PC-9 (cell line): ENCODE data around the gene MINDY4. TPM values are rescaled to one million over a fixed set of nuclear protein-coding genes. Genes with fewer than 3 reads are reported as not detected.

Experiments used
- BruUV-seq: library from RNA; stranded (reverse); fragments of 400-500 nt; replicated peaks from 2 replicates; lab custom pipeline; 2021; lab: Mats Ljungman, UMichigan
- CTCF ChIA-PET: fragments of 300-600 bp; sonication (Branson Sonifier 250); formaldehyde crosslinking; loops from one replicate; lab custom pipeline; 2022; ENCODE audit warnings: antibody characterized with exemption; lab: Charles Lee
- POLR2A ChIA-PET: fragments of 300-600 bp; sonication (Branson Sonifier 250); formaldehyde crosslinking; loops from one replicate; lab custom pipeline; 2022; ENCODE audit warnings: antibody characterized with exemption; ENCODE audit not compliant: unreplicated experiment; lab: Charles Lee
- DNase-seq, 2 experiments: peaks; one replicate each; pipeline versions ENCODE4 v3.0.0 to v3.0.0-alpha.2; 2015 to 2022; ENCODE audit warnings: mixed read lengths in 1 of 2
- H2AFZ ChIP-seq: fragments of 200-600 bp; sonication (generic); 2 replicates; pipeline ENCODE4 v1.8.1; 2017; ENCODE audit warnings: antibody characterized with exemption
- H3F3A ChIP-seq: fragments of 200-600 bp; sonication (generic); 2 replicates; pipeline ENCODE4 v1.8.1; 2017; ENCODE audit warnings: antibody characterized with exemption, mild to moderate bottlenecking, low read depth; ENCODE audit not compliant: insufficient read depth
- H3K27ac ChIP-seq: fragments of 200-600 bp; sonication (generic); 2 replicates; pipeline ENCODE4 v1.6.1; 2016; ENCODE audit warnings: mixed run types
- H3K27me3 ChIP-seq: fragments of 200-600 bp; sonication (generic); 2 replicates; pipeline ENCODE4 v1.6.1; 2016; ENCODE audit warnings: low read depth, mixed run types; ENCODE audit not compliant: insufficient read depth
- H3K36me3 ChIP-seq: fragments of 200-600 bp; sonication (generic); 2 replicates; pipeline ENCODE4 v1.6.1; 2016; ENCODE audit warnings: low read depth, mixed run types
- H3K4me1 ChIP-seq: fragments of 200-600 bp; sonication (generic); replicated peaks from 2 replicates; pipeline ENCODE4 v1.6.1; 2016; ENCODE audit warnings: mixed run types; ENCODE audit not compliant: insufficient read depth
- H3K4me2 ChIP-seq: fragments of 200-600 bp; sonication (generic); 2 replicates; pipeline ENCODE4 v1.6.1; 2017; ENCODE audit warnings: mixed run types
- H3K4me3 ChIP-seq: fragments of 200-600 bp; sonication (generic); 2 replicates; pipeline ENCODE4 v1.6.1; 2016; ENCODE audit warnings: mixed run types
- H3K79me2 ChIP-seq: fragments of 200-600 bp; sonication (generic); 2 replicates; pipeline ENCODE4 v1.6.1; 2017; ENCODE audit warnings: low read depth, mixed run types
- H3K9me2 ChIP-seq: fragments of 200-600 bp; sonication (generic); 2 replicates; pipeline ENCODE4 v1.8.1; 2017; ENCODE audit warnings: mild to moderate bottlenecking; ENCODE audit not compliant: insufficient read depth
- H3K9me3 ChIP-seq: fragments of 200-600 bp; sonication (generic); 2 replicates; pipeline ENCODE4 v1.8.1; 2016; ENCODE audit warnings: low read depth; ENCODE audit not compliant: insufficient read depth
- H4K20me1 ChIP-seq: fragments of 200-600 bp; sonication (generic); 2 replicates; pipeline ENCODE4 v1.8.1; 2017; ENCODE audit not compliant: insufficient read depth
- EZH2 ChIP-seq: fragments of 200-600 bp; sonication (generic); IDR thresholded peaks from 2 replicates; pipeline ENCODE4 v1.8.0; 2017; ENCODE audit warnings: antibody characterized with exemption, low read depth
- intact Hi-C: fragments of 100-400 bp; cut with micrococcal nuclease; formaldehyde crosslinking; loops from one replicate; pipeline ENCODE4 v1.10.0; 2022; ENCODE audit not compliant: unreplicated experiment
- total RNA-seq: library from RNA; stranded (reverse); gene quantifications from 2 replicates; pipeline ENCODE4 v1.2.3, GENCODE V29; 2021
- TF ChIP-seq, protein P1 (sequence below): fragments of 200-600 bp; sonication (generic); conservative IDR thresholded peaks from 2 replicates; pipeline ENCODE4 v1.6.1; 2017; ENCODE audit warnings: mixed run types, antibody characterized with exemption, mild to moderate bottlenecking, moderate library complexity

Gene MINDY4
- total RNA-seq, 1 experiment from 2014 or later = 14.8 TPM

DNA sequence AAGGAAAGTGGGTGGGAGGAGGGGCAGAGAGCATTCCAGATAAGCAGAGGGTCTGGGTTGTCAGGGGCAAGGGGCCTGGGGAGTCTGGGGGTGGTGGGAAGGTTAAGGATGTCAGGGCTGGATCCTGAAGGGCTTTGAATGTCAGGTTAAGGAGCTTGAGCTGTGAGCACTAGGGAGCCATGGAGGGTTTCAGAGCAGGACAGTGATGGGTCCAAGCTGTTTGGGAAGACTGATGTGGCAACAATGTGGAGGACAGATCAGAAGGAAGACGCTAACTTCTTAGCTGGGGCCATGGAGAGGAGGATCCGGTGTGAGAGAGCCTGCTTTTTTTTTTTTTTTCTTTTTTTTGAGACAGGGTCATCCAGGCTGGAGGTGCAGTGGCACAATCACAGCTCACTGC, 126.6 kb downstream of the MINDY4 start:
- Histone ChIP-seq H3K9me2 (no peaks in the 10 kb centered on the region), H3K36me3 (no peaks in the 10 kb centered on the region), H3K4me3 (no peak overlapping the region), H3K9me3 (no peaks in the 10 kb centered on the region), H4K20me1 (no peaks in the 10 kb centered on the region), H3K79me2 (no peaks in the 10 kb centered on the region), H3K27me3 (no peaks in the 10 kb centered on the region), H3K27ac (no peak overlapping the region), H3K4me1 (peaks cover 18% of the 10 kb centered on the region), H2AFZ (no peak overlapping the region), H3F3A (no peaks in the 10 kb centered on the region), H3K4me2 (peak overlapping the region; percentile 39)
- POLR2A ChIA-PET = no interaction called here
- no peak for TF ChIP-seq EZH2
- TF ChIP-seq, protein P1, sequence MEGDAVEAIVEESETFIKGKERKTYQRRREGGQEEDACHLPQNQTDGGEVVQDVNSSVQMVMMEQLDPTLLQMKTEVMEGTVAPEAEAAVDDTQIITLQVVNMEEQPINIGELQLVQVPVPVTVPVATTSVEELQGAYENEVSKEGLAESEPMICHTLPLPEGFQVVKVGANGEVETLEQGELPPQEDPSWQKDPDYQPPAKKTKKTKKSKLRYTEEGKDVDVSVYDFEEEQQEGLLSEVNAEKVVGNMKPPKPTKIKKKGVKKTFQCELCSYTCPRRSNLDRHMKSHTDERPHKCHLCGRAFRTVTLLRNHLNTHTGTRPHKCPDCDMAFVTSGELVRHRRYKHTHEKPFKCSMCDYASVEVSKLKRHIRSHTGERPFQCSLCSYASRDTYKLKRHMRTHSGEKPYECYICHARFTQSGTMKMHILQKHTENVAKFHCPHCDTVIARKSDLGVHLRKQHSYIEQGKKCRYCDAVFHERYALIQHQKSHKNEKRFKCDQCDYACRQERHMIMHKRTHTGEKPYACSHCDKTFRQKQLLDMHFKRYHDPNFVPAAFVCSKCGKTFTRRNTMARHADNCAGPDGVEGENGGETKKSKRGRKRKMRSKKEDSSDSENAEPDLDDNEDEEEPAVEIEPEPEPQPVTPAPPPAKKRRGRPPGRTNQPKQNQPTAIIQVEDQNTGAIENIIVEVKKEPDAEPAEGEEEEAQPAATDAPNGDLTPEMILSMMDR = no peak
- BruUV-seq = no TSS peak
- intact Hi-C loops = no loop called here
- CTCF ChIA-PET = interaction anchor here (0.7 kb wide), 2 partner anchors 10 to 36 kb away, joined by 11 to 14 read pairs; no protein-coding TSS in a partner anchor
- no peak for DNase-seq

DNA sequence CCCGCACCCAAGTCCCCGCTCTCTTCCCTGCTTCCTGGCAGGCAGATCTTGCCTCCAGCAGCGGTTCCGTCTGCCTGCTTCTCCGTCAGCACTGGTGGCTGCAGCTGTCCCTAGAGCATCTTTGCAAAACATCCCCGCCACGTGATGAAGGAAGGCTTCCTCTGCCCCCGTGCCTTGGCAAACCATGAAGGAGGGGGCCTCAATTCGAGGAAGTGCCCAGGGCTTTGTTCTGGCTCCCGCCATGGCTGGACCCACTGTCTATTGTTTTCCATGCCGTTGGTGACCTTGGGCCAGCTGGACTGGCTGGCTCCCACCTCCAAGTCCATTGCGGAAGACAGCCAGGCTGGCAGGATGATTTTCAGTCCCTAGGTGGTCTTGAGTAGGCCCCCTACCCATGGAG, 127.2 kb downstream of the MINDY4 start:
- H4K20me1 ChIP-seq = no peaks in the 10 kb centered on the region
- H3K36me3 ChIP-seq = no peaks in the 10 kb centered on the region
- no peaks in the 10 kb centered on the region for H3K9me2 ChIP-seq
- intact Hi-C loops = no loop called here
- H3K4me3 ChIP-seq = no peak overlapping the region
- no TSS peak for BruUV-seq
- no peaks in the 10 kb centered on the region for H3K79me2 ChIP-seq
- TF ChIP-seq, protein P1 = no peak
- no peak for TF ChIP-seq EZH2
- CTCF ChIA-PET = no interaction called here
- H3K4me2 ChIP-seq = no peak overlapping the region
- no peak overlapping the region for H2AFZ ChIP-seq
- H3K27me3 ChIP-seq = no peaks in the 10 kb centered on the region
- POLR2A ChIA-PET = no interaction called here
- no peak for DNase-seq
- H3F3A ChIP-seq = no peaks in the 10 kb centered on the region
- H3K27ac ChIP-seq = no peak overlapping the region
- H3K4me1 ChIP-seq = peaks cover 18% of the 10 kb centered on the region
- H3K9me3 ChIP-seq = no peaks in the 10 kb centered on the region

DNA sequence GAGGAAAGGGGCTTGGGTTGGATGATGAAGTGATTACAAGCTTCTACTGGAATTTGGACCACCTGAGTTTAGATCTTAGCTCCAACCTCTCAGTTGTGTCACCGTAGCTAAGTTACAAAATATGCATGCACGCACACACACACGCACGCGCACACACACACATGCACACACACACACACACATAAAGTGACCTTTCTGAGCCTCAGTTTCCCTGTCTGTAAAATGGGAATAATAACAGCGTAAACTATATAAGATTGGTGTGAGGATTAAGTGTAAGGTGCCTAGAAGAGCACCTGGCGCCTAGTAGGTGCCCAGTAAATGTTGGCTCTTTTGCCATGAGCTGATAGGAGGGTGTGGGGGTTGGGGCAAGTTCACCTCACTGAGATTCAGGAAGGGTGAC, 127.8 kb downstream of the MINDY4 start:
- TF ChIP-seq, protein P1 = no peak
- TF ChIP-seq EZH2 = no peak

More for the DNA sequence above, 127.8 kb downstream of the MINDY4 start:
- H3K36me3 ChIP-seq = no peaks in the 10 kb centered on the region
- H3F3A ChIP-seq = no peaks in the 10 kb centered on the region
- no peaks in the 10 kb centered on the region for H3K79me2 ChIP-seq
- peaks cover 18% of the 10 kb centered on the region for H3K4me1 ChIP-seq
- POLR2A ChIA-PET = no interaction called here
- H3K9me2 ChIP-seq = no peaks in the 10 kb centered on the region
- CTCF ChIA-PET = no interaction called here
- intact Hi-C loops = no loop called here
- H2AFZ ChIP-seq = no peak overlapping the region
- H3K4me2 ChIP-seq = no peak overlapping the region
- no peak overlapping the region for H3K27ac ChIP-seq
- H4K20me1 ChIP-seq = no peaks in the 10 kb centered on the region
- no peak overlapping the region for H3K4me3 ChIP-seq
- BruUV-seq = no TSS peak
- H3K27me3 ChIP-seq = no peaks in the 10 kb centered on the region
- no peaks in the 10 kb centered on the region for H3K9me3 ChIP-seq
- DNase-seq = no peak
